ENCODE data around the gene LRRIQ1.

DNA sequence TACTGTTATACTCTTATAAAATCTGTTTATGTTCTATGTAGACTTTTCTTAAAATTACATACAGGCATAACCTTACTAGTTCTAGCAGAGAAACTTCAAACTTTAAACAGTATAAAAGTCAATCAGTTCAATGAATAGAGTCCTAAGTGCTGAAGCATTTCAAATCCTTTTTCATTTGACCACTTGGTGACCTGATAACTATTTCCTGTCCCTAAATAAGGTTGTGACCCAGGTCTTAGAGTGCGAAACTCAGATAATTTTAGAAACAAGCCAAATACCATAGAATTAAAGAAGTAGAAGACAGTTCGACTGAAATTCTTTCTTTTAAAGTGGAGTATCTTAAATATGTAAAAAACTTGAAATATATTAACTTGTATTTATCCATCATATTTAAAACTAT lies 147.7 kb downstream of the LRRIQ1 start:
- TF ChIP-seq, protein P1, sequence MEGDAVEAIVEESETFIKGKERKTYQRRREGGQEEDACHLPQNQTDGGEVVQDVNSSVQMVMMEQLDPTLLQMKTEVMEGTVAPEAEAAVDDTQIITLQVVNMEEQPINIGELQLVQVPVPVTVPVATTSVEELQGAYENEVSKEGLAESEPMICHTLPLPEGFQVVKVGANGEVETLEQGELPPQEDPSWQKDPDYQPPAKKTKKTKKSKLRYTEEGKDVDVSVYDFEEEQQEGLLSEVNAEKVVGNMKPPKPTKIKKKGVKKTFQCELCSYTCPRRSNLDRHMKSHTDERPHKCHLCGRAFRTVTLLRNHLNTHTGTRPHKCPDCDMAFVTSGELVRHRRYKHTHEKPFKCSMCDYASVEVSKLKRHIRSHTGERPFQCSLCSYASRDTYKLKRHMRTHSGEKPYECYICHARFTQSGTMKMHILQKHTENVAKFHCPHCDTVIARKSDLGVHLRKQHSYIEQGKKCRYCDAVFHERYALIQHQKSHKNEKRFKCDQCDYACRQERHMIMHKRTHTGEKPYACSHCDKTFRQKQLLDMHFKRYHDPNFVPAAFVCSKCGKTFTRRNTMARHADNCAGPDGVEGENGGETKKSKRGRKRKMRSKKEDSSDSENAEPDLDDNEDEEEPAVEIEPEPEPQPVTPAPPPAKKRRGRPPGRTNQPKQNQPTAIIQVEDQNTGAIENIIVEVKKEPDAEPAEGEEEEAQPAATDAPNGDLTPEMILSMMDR (conservative IDR thresholded peaks at IDR 0.05; ENCODE audit: low read depth, low read length), result no peak
- TF ChIP-seq EZH2 (IDR thresholded peaks at IDR 0.05; ENCODE audit: low read length, unreplicated experiment) (no peak), EZH2phosphoT487 (IDR thresholded peaks at IDR 0.05; ENCODE audit: borderline replicate concordance, low read length) (no peak)
